Endothelial cell of umbilical vein (primary cell): Measurements from ENCODE around the gene SGMS2. TPM values are rescaled to one million over a fixed set of nuclear protein-coding genes. Genes with fewer than 3 reads are reported as not detected.

Experiments used
- BruUV-seq: library from RNA; stranded (reverse); fragments of 400-500 nt; replicated peaks from 2 replicates; lab custom pipeline; 2021; lab: Mats Ljungman, UMichigan
- CTCF ChIA-PET: fragments of 300-600, 350-600 bp; sonication (Branson Sonifier 250); formaldehyde crosslinking; loops from one replicate; lab custom pipeline; 2021; ENCODE audit warnings: antibody characterized with exemption, inconsistent platforms; lab: Charles Lee
- POLR2A ChIA-PET: fragments of 300-600, 350-600 bp; sonication (Branson Sonifier 250); formaldehyde crosslinking; loops from one replicate; lab custom pipeline; 2021; ENCODE audit warnings: antibody characterized with exemption, inconsistent platforms; lab: Charles Lee
- DNase-seq: peaks from one replicate; pipeline ENCODE4 v3.0.0-alpha.2; 2011; ENCODE audit warnings: low read depth, low spot score
- FAIRE-seq: peaks from 2 replicates; lab custom pipeline; 2011; peaks lifted over from hg19 to GRCh38; lab: Jason Lieb, UNC
- H2AFZ ChIP-seq: 2 replicates; pipeline ENCODE4 v1.6.0; 2012; ENCODE audit warnings: low read depth, low read length, control low read depth, inconsistent platforms
- H3K27ac ChIP-seq: 2 replicates; pipeline ENCODE4 v1.5.1; 2011; ENCODE audit warnings: low read depth, mild to moderate bottlenecking, control low read depth, low read length, moderate library complexity; ENCODE audit not compliant: insufficient read depth
- H3K27me3 ChIP-seq, 2 experiments: 2 replicates each; pipeline versions ENCODE4 v1.6.0 to v1.6.1; 2011; ENCODE audit warnings: low read length in 2 of 2, mixed read lengths in 1 of 2; ENCODE audit not compliant: control insufficient read depth in 2 of 2, insufficient read depth in 2 of 2
- H3K36me3 ChIP-seq, 2 experiments: 2 replicates in 1 of 2; 3 replicates in 1 of 2; pipeline ENCODE4 v1.5.1; 2011; ENCODE audit warnings: low read length in 2 of 2, mild to moderate bottlenecking in 1 of 2, moderate library complexity in 1 of 2; ENCODE audit not compliant: control insufficient read depth in 2 of 2, insufficient read depth in 2 of 2; ENCODE audit errors: extremely low read depth in 1 of 2
- H3K4me1 ChIP-seq: 3 replicates; pipeline ENCODE4 v1.5.1; 2011; ENCODE audit warnings: mild to moderate bottlenecking, low read length; ENCODE audit not compliant: control insufficient read depth, insufficient read depth; ENCODE audit errors: extremely low read depth
- H3K4me2 ChIP-seq: 2 replicates; pipeline ENCODE4 v1.6.1; 2011; ENCODE audit warnings: low read length, control low read depth, mixed read lengths; ENCODE audit not compliant: insufficient read depth
- H3K4me3 ChIP-seq, 3 experiments: fragments of 200-600 bp in 1 of 3; sonication (generic), shearing (Covaris generic) in 1 of 3; replicated peaks in 1 of 3; 2 replicates each; pipeline ENCODE4 v1.5.1; 2011 to 2016; ENCODE audit warnings: control low read depth in 3 of 3, low read length in 3 of 3, mild to moderate bottlenecking in 2 of 3, inconsistent platforms in 1 of 3, low read depth in 1 of 3, moderate library complexity in 1 of 3; ENCODE audit not compliant: insufficient read depth in 1 of 3
- H3K79me2 ChIP-seq: 2 replicates; pipeline ENCODE4 v1.6.0; 2012; ENCODE audit warnings: low read length, inconsistent platforms; ENCODE audit not compliant: control insufficient read depth, insufficient read depth
- H3K9ac ChIP-seq: replicated peaks from 2 replicates; pipeline ENCODE3; 2011; ENCODE audit warnings: low read length, control low read depth; ENCODE audit not compliant: insufficient read depth; ENCODE audit errors: extremely low read depth
- H3K9me1 ChIP-seq: replicated peaks from 3 replicates; pipeline ENCODE4 v1.6.0; 2011; ENCODE audit warnings: mild to moderate bottlenecking, low read length; ENCODE audit not compliant: control insufficient read depth, insufficient read depth; ENCODE audit errors: extremely low read depth
- H3K9me3 ChIP-seq: replicated peaks from 2 replicates; pipeline ENCODE4 v1.5.1; 2012; ENCODE audit warnings: low read length, inconsistent platforms; ENCODE audit not compliant: control insufficient read depth, insufficient read depth
- H4K20me1 ChIP-seq: replicated peaks from 2 replicates; pipeline ENCODE3; 2011; ENCODE audit warnings: mild to moderate bottlenecking, low read length; ENCODE audit not compliant: control insufficient read depth, insufficient read depth; ENCODE audit errors: extremely low read depth
- CTCF ChIP-seq, 2 donors: IDR thresholded peaks; 1 replicate in 1 of 2; 2 replicates in 1 of 2; pipeline ENCODE4 v1.5.1; 2011; ENCODE audit warnings: low read length in 2 of 2, mild to moderate bottlenecking in 2 of 2, moderate library complexity in 2 of 2, control low read depth in 1 of 2, inconsistent platforms in 1 of 2, low read depth in 1 of 2; ENCODE audit not compliant: insufficient read depth in 1 of 2; ENCODE audit errors: extremely low read depth in 1 of 2
- EZH2 ChIP-seq: IDR thresholded peaks from 2 replicates; pipeline ENCODE4 v1.6.1; 2012; ENCODE audit warnings: borderline replicate concordance, low read depth, mild to moderate bottlenecking, moderate library complexity, low read length, inconsistent platforms; ENCODE audit not compliant: severe bottlenecking
- FOS ChIP-seq: IDR thresholded peaks from 2 replicates; pipeline ENCODE4 v1.6.1; 2011; ENCODE audit warnings: mild to moderate bottlenecking, low read length, moderate library complexity, borderline replicate concordance; ENCODE audit not compliant: insufficient read depth
- GATA2 ChIP-seq: IDR thresholded peaks from 2 replicates; pipeline ENCODE4 v1.7.0; 2011; ENCODE audit warnings: low read depth, mild to moderate bottlenecking, moderate library complexity, mixed read lengths, low read length; ENCODE audit not compliant: insufficient read length, insufficient read depth
- POLR2AphosphoS5 ChIP-seq: IDR thresholded peaks from 2 replicates; pipeline ENCODE4 v1.6.1; 2012; ENCODE audit warnings: low read depth, mild to moderate bottlenecking, control low read depth, low read length, moderate library complexity; ENCODE audit not compliant: insufficient read depth
- dilution Hi-C: fragments of 300-500 bp; cut with MboI; formaldehyde crosslinking; loops from one replicate; pipeline ENCODE4 v1.15.0; 2019; ENCODE audit warnings: low sequenced_read_pairs; ENCODE audit not compliant: extremely low pct_ligation_motif_present
- intact Hi-C: fragments of 100-400 bp; cut with micrococcal nuclease; formaldehyde crosslinking; loops from one replicate; pipeline ENCODE4 v1.10.0; 2022
- polyA plus RNA-seq, 4 experiments: library from polyadenylated mRNA; depleted of rRNA in 3 of 4; stranded (reverse) in 3 of 4; unstranded in 1 of 4; fragments of >200 nt; gene quantifications; 2 replicates each; pipeline versions ENCODE4 v1.2.1 to v1.2.3, GENCODE V29; 2011 to 2012; ENCODE audit warnings: missing spikeins in 1 of 4
- total RNA-seq: library from RNA; stranded (reverse); gene quantifications from 2 replicates; pipeline ENCODE4 v1.2.3, GENCODE V29; 2021
- TF ChIP-seq, protein P1 (sequence below): IDR thresholded peaks from 2 replicates; pipeline ENCODE4 v1.6.1; 2011; ENCODE audit not compliant: insufficient read depth, insufficient read length

Gene SGMS2
- total and polyA plus RNA-seq, 2 donors (not counting 3 experiments of a cell fraction or from before 2014, with no cell fraction given): 33.0 to 33.2 TPM

- intact Hi-C loops: no loop called here
- no peak for DNase-seq
- no peak overlapping the region for H2AFZ ChIP-seq
- no peak overlapping the region for H3K9ac ChIP-seq
- no peaks in the 10 kb centered on the region for H4K20me1 ChIP-seq
- ChIA-PET POLR2A (no interaction called here), CTCF (interaction anchor here (1.1 to 1.5 kb wide), 2 partner anchors 12 to 23 kb away, joined by 3 to 6 read pairs; no protein-coding TSS in a partner anchor)
- no peaks in the 10 kb centered on the region for H3K79me2 ChIP-seq
- H3K9me3 ChIP-seq: no peaks in the 10 kb centered on the region
- TF ChIP-seq, protein P1, sequence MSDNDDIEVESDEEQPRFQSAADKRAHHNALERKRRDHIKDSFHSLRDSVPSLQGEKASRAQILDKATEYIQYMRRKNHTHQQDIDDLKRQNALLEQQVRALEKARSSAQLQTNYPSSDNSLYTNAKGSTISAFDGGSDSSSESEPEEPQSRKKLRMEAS: no peak
- no peak for TF ChIP-seq CTCF (IDR thresholded peaks at IDR 0.05; ENCODE audit: extremely low read depth in 1 of 2, insufficient read depth in 1 of 2, low read depth in 1 of 2, low read length in 2 of 2)
- no peak for TF ChIP-seq EZH2
- TF ChIP-seq GATA2: no peak
- no peak overlapping the region for H3K4me3 ChIP-seq
- dilution Hi-C loops: no loop called here
- FAIRE-seq: no peak
- no TSS peak for BruUV-seq
- no peak overlapping the region for H3K27ac ChIP-seq
- no peak overlapping the region for H3K4me2 ChIP-seq
- H3K9me1 ChIP-seq: no peaks in the 10 kb centered on the region
- peaks cover 8% of the 10 kb centered on the region for H3K4me1 ChIP-seq
- H3K27me3 ChIP-seq: no peaks in the 10 kb centered on the region
- no peaks in the 10 kb centered on the region for H3K36me3 ChIP-seq
These were observed 52.6 kb downstream of the SGMS2 start for GRCh38 chr4:107877361-107877760.

DNA sequence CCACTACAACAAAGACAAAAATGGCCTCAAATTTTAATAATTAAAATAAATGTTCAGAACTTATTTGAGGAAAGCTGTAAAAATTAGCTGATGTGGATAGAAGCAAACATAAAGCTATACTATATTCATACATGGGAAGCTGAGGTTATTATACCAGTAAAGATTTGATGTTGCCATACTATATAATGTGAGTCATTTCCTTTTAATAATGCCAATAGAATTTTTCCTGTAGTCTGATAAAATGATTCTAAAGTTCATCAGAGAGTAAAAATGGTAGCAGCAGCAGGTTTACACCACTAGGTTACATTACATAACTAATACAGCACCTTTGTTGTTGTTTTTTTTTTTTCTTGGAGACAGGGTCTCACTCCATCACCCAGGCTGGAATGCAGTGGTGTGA is 61.1 kb downstream of the SGMS2 start:
- H3K4me3 ChIP-seq: no peak overlapping the region
- TF ChIP-seq POLR2AphosphoS5: no peak
- TF ChIP-seq FOS: peak; percentile 43
- H3K9me3 ChIP-seq: peaks cover 3% of the 10 kb centered on the region
- H3K9ac ChIP-seq: no peak overlapping the region
- intact Hi-C loops (loop anchor here (2.0 kb wide), 1 partner anchor 15 kb away; no protein-coding TSS in a partner anchor), dilution Hi-C loops (no loop called here)
- H3K4me2 ChIP-seq: peak overlapping the region; percentile 11
- no peak for FAIRE-seq
- peaks cover 8% of the 10 kb centered on the region for H3K4me1 ChIP-seq
- ChIA-PET POLR2A (no interaction called here), CTCF (interaction anchor here (0.7 to 1.1 kb wide), 4 partner anchors 8 to 32 kb away, joined by 3 to 7 read pairs (median 4); no protein-coding TSS in a partner anchor)
- H2AFZ ChIP-seq: no peak overlapping the region
- no peaks in the 10 kb centered on the region for H3K27me3 ChIP-seq
- no peaks in the 10 kb centered on the region for H3K9me1 ChIP-seq
- H3K36me3 ChIP-seq: no peaks in the 10 kb centered on the region
- H3K27ac ChIP-seq: peak overlapping the region; percentile 23
- no peaks in the 10 kb centered on the region for H3K79me2 ChIP-seq
- no TSS peak for BruUV-seq
- peak; percentile 46 for DNase-seq
- no peaks in the 10 kb centered on the region for H4K20me1 ChIP-seq
